Measurements from ENCODE around the gene DPYSL5.

- no peak for TF ChIP-seq CTCF (conservative IDR thresholded peaks at IDR 0.05; ENCODE audit: low read depth, low read length)
- TF ChIP-seq EZH2 (IDR thresholded peaks at IDR 0.05; ENCODE audit: low read length, unreplicated experiment) = no peak
Observed at GRCh38 chr2:26883956-26884355, 36.0 kb downstream of the DPYSL5 start.
